WTC11 (cell line): ENCODE measurements around the gene APOBEC3F. TPM values are rescaled to one million over a fixed set of nuclear protein-coding genes. Genes with fewer than 3 reads are reported as not detected.

Source experiments
- ATAC-seq: fragments of 200-7000 bp; cut with Tn5 transposase; 2 replicates; pipeline ENCODE4 v1.10.0; 2021; ENCODE audit warnings: mild to moderate bottlenecking, moderate library complexity
- CTCF ChIA-PET: fragments of 300-600 bp; sonication (Branson Sonifier 250); formaldehyde crosslinking; loops from one replicate; lab custom pipeline; 2021; ENCODE audit warnings: antibody characterized with exemption; lab: Charles Lee
- POLR2A ChIA-PET: fragments of 350-600 bp; sonication (Branson Sonifier 250); formaldehyde crosslinking; loops from one replicate; lab custom pipeline; 2021; ENCODE audit warnings: antibody characterized with exemption; lab: Charles Lee
- DNase-seq: peaks from one replicate; pipeline ENCODE4 v3.0.0; 2021; ENCODE audit warnings: low spot score
- H3K27ac Mint-ChIP-seq: 2 replicates; pipeline ENCODE4 v1.8.0; 2021; ENCODE audit warnings: mixed read lengths
- H3K27me3 Mint-ChIP-seq: 2 replicates; pipeline ENCODE4 v1.8.0; 2021; ENCODE audit warnings: low read depth, mild to moderate bottlenecking, moderate library complexity, mixed read lengths
- H3K36me3 Mint-ChIP-seq: 2 replicates; pipeline ENCODE4 v1.8.0; 2021; ENCODE audit warnings: mixed read lengths
- H3K4me1 Mint-ChIP-seq: 2 replicates; pipeline ENCODE4 v1.8.0; 2022; ENCODE audit warnings: mixed read lengths
- H3K4me3 Mint-ChIP-seq: 2 replicates; pipeline ENCODE4 v1.8.0; 2021; ENCODE audit warnings: mild to moderate bottlenecking, moderate library complexity, mixed read lengths
- H3K9me3 Mint-ChIP-seq: 2 replicates; pipeline ENCODE4 v1.8.0; 2021; ENCODE audit warnings: mixed read lengths
- ATF1 ChIP-seq: sonication (generic); formaldehyde crosslinking; IDR thresholded peaks from 2 replicates; pipeline ENCODE4 v1.8.1; 2023; ENCODE audit warnings: mild to moderate bottlenecking, moderate library complexity, missing genetic modification reagents
- NR1H2 ChIP-seq: sonication (generic); formaldehyde crosslinking; IDR thresholded peaks from 2 replicates; pipeline ENCODE4 v1.9.0; 2021; ENCODE audit warnings: mild to moderate bottlenecking, moderate library complexity, missing genetic modification reagents
- SOX15 ChIP-seq: fragments of 250-450 bp; sonication (Bioruptor Pico); IDR thresholded peaks from 2 replicates; pipeline ENCODE4 v1.9.0; 2021; ENCODE audit warnings: mild to moderate bottlenecking
- TP53 ChIP-seq: sonication (generic); formaldehyde crosslinking; IDR thresholded peaks from 2 replicates; pipeline ENCODE4 v1.8.1; 2023; ENCODE audit warnings: mild to moderate bottlenecking, missing genetic modification reagents
- ZBTB43 ChIP-seq: sonication (generic); formaldehyde crosslinking; IDR thresholded peaks from 2 replicates; pipeline ENCODE4 v1.8.1; 2023; ENCODE audit warnings: mild to moderate bottlenecking, missing genetic modification reagents
- ZNF121 ChIP-seq: sonication (generic); formaldehyde crosslinking; IDR thresholded peaks from 2 replicates; pipeline ENCODE4 v1.8.0; 2023; ENCODE audit warnings: missing genetic modification reagents
- ZNF263 ChIP-seq: sonication (generic); formaldehyde crosslinking; IDR thresholded peaks from 2 replicates; pipeline ENCODE4 v1.8.1; 2022; ENCODE audit warnings: low read depth, mild to moderate bottlenecking, moderate library complexity, missing genetic modification reagents
- ZNF396 ChIP-seq: fragments of 250-450 bp; sonication (Bioruptor Pico); IDR thresholded peaks from 2 replicates; pipeline ENCODE4 v1.8.0; 2021; ENCODE audit warnings: mild to moderate bottlenecking, moderate library complexity, borderline replicate concordance
- ZNF671 ChIP-seq: fragments of 250-450 bp; sonication (Bioruptor Pico); IDR thresholded peaks from 2 replicates; pipeline ENCODE4 v1.8.0; 2021; ENCODE audit warnings: mild to moderate bottlenecking
- total RNA-seq: library from RNA; stranded (reverse); gene quantifications from 3 replicates; pipeline ENCODE4 v1.2.3, GENCODE V29; 2021
- TF ChIP-seq, protein P1 (sequence below): sonication (generic); formaldehyde crosslinking; IDR thresholded peaks from 2 replicates; pipeline ENCODE4 v1.8.1; 2022; ENCODE audit warnings: low read depth, missing genetic modification reagents, borderline replicate concordance
- TF ChIP-seq, protein P2 (sequence below): fragments of 250-450 bp; sonication (Bioruptor Pico); conservative IDR thresholded peaks from 2 replicates; pipeline ENCODE4 v1.9.0; 2021; ENCODE audit warnings: mild to moderate bottlenecking
- TF ChIP-seq, protein P3 (sequence below): sonication (generic); formaldehyde crosslinking; IDR thresholded peaks from 2 replicates; pipeline ENCODE4 v1.8.0; 2022; ENCODE audit warnings: mild to moderate bottlenecking, missing genetic modification reagents

The APOBEC3F gene
- total RNA-seq, 1 experiment from 2014 or later, result 8.7 TPM

- TF ChIP-seq, protein P1, sequence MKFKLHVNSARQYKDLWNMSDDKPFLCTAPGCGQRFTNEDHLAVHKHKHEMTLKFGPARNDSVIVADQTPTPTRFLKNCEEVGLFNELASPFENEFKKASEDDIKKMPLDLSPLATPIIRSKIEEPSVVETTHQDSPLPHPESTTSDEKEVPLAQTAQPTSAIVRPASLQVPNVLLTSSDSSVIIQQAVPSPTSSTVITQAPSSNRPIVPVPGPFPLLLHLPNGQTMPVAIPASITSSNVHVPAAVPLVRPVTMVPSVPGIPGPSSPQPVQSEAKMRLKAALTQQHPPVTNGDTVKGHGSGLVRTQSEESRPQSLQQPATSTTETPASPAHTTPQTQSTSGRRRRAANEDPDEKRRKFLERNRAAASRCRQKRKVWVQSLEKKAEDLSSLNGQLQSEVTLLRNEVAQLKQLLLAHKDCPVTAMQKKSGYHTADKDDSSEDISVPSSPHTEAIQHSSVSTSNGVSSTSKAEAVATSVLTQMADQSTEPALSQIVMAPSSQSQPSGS (CRISPR knock-in tag), result no peak
These were observed 14.0 kb upstream of the APOBEC3F start (continued) for GRCh38 chr22:39026509-39027150.

DNA sequence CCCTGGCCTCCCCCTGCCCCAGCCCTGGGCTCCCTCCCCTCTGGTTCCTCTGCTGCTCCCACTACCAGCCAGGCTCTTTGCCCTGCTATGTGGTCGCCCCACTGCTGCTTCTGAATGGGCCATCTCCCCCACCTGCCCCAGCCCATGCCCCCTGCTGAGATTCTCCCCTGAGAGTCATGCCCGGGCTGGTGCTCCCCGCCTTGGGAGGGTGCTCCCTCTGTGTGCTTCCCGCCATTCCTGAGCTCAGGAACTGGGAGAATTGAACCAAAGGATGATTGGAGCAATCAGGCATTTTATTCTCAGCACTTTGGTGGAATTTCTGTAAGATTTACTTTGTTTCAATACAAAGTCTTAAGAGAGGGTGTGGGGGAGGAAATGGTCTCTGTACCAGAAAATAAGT lies 12.9 kb upstream of the APOBEC3F start:
- DNase-seq (no peak), ATAC-seq (no peak)
- ChIA-PET POLR2A (interaction anchor here (1.4 kb wide), 1 partner anchor 13 kb away, joined by 3 read pairs; the partner anchor contains the start of gene APOBEC3C), CTCF (interaction anchor here (0.7 to 2.0 kb wide), 2 partner anchors 13 to 108 kb away, joined by 3 to 4 read pairs; partner anchors contain the start of gene APOBEC3F)
- no peaks in the 10 kb centered on the region for H3K27me3 Mint-ChIP-seq
- TF ChIP-seq ZNF263 (peak; percentile 95), ZNF396 (CRISPR knock-in tag) (no peak)
- H3K4me3 Mint-ChIP-seq, result no peak overlapping the region
- peak overlapping the region; percentile 57 for H3K27ac Mint-ChIP-seq
- H3K4me1 Mint-ChIP-seq, result peaks cover 55% of the 10 kb centered on the region
- H3K36me3 Mint-ChIP-seq, result peaks cover 6% of the 10 kb centered on the region
- no peaks in the 10 kb centered on the region for H3K9me3 Mint-ChIP-seq

- TF ChIP-seq ZNF121 (CRISPR knock-in tag) (no peak), SOX15 (no peak), TP53 (CRISPR knock-in tag) (no peak), ZBTB43 (CRISPR knock-in tag) (no peak), ZNF263 (no peak)
- TF ChIP-seq, protein P2, sequence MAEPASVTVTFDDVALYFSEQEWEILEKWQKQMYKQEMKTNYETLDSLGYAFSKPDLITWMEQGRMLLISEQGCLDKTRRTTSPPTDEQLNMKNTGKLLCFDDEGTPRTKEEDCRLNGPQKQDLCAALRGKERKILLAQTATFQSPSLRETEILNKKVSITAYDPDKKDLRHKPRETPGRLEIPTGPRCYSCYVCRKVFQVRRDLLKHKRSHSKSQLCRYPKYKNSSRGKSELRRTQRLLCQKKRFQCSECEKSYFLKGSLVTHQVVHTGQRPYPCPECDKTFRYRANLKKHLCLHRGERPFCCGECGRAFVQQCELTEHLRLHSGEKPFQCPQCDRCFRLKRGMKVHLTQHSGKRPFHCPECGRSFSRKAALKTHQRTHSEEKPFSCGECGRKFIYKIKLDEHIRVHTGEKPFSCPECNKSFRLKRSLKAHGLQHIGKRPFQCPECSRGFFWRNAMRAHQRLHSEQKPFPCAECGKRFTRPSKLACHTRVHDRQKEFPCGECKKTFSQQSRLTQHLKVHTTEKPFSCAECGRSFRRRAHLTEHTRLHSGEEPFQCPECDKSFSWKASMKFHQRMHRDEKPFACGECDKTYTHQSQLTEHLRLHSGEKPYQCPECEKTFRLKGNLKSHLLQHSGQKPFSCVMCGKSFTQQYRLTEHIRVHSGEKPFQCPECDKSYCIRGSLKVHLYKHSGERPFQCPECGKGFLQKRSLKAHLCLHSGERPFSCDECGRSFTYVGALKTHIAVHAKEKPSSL (CRISPR knock-in tag), result no peak
- DNase-seq, result no peak
- Mint-ChIP-seq H3K4me3 (no peak overlapping the region), H3K36me3 (peaks cover 11% of the 10 kb centered on the region), H3K4me1 (peaks cover 57% of the 10 kb centered on the region), H3K27ac (peak overlapping the region; percentile 57), H3K27me3 (no peaks in the 10 kb centered on the region), H3K9me3 (no peaks in the 10 kb centered on the region)
- POLR2A ChIA-PET, result interaction anchor here (1.4 kb wide), 1 partner anchor 14 kb away, joined by 3 read pairs; the partner anchor contains the start of gene APOBEC3C
- no peak for ATAC-seq
- CTCF ChIA-PET, result interaction anchor here (0.7 to 2.0 kb wide), 2 partner anchors 12 to 107 kb away, joined by 3 to 4 read pairs; partner anchors contain the start of gene APOBEC3F
These were observed 12.4 kb upstream of the APOBEC3F start for GRCh38 chr22:39028281-39028680.

DNA sequence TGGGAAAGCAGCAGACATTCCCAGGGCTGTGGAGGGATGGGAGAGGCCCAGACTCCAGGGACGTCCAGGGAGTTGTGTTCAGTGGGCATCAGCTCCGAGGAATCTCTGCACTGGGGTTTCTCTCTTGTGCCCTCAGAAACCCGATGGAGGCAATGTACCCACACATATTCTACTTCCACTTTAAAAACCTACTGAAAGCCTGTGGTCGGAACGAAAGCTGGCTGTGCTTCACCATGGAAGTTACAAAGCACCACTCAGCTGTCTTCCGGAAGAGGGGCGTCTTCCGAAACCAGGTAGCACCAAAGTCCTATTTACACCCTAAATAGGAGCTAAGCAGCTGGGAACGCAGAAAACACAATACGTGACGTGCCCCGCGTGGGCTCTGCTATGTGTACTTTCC lies 11.4 kb upstream of the APOBEC3F start:
- Mint-ChIP-seq H3K4me1 (peaks cover 60% of the 10 kb centered on the region), H3K4me3 (no peak overlapping the region), H3K9me3 (no peaks in the 10 kb centered on the region), H3K27ac (no peak overlapping the region), H3K27me3 (no peaks in the 10 kb centered on the region), H3K36me3 (peaks cover 8% of the 10 kb centered on the region; the same call in 1 of the 2 replicates)
- TF ChIP-seq, protein P3, sequence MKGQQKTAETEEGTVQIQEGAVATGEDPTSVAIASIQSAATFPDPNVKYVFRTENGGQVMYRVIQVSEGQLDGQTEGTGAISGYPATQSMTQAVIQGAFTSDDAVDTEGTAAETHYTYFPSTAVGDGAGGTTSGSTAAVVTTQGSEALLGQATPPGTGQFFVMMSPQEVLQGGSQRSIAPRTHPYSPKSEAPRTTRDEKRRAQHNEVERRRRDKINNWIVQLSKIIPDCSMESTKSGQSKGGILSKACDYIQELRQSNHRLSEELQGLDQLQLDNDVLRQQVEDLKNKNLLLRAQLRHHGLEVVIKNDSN (CRISPR knock-in tag), result no peak
- TF ChIP-seq NR1H2 (no peak), ATF1 (CRISPR knock-in tag) (no peak), ZNF671 (CRISPR knock-in tag) (no peak)
- no peak for ATAC-seq
- ChIA-PET POLR2A (interaction anchor here (1.4 kb wide), 1 partner anchor 15 kb away, joined by 3 read pairs; the partner anchor contains the start of gene APOBEC3C), CTCF (interaction anchor here (2.0 kb wide), 1 partner anchor 106 kb away, joined by 4 read pairs; no protein-coding TSS in a partner anchor)
- DNase-seq, result no peak
